ENCODE data around the gene SNN. TPM values are rescaled to one million over a fixed set of nuclear protein-coding genes. Genes with fewer than 3 reads are reported as not detected.

SNN gene
- total RNA-seq, 2 experiments from 2014 or later, result 6.2 to 7.3 TPM

DNA sequence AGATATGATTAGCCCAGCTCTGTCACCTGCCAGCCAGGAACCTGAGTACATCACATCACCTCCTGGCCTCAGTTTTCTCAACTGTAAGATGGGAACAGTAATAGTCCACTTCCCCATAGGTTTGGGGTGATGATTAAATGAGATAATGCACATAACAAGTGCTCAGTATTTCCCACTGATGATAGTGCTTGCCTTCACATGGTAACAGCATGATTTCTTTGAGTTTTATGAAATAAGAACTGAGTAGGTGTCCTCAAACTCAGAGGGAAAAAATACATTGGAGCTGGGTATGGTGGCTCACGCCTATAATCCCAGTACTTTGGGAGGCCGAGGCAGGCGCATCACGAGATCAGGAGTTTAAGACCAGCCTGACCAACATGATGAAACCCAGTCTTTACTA is 30.1 kb upstream of the SNN start:
- no peak overlapping the region for H3K27ac Mint-ChIP-seq
- no peak overlapping the region for H3K4me3 Mint-ChIP-seq
- ChIA-PET CTCF (no interaction called here), POLR2A (no interaction called here)
- H3K36me3 Mint-ChIP-seq (ENCODE audit: low read depth), result no peaks in the 10 kb centered on the region
- peaks cover 25% of the 10 kb centered on the region for H3K27me3 Mint-ChIP-seq
- no peaks in the 10 kb centered on the region for H3K9me3 Mint-ChIP-seq
- DNase-seq, result no peak
- peaks cover 10% of the 10 kb centered on the region for H3K4me1 Mint-ChIP-seq

DNA sequence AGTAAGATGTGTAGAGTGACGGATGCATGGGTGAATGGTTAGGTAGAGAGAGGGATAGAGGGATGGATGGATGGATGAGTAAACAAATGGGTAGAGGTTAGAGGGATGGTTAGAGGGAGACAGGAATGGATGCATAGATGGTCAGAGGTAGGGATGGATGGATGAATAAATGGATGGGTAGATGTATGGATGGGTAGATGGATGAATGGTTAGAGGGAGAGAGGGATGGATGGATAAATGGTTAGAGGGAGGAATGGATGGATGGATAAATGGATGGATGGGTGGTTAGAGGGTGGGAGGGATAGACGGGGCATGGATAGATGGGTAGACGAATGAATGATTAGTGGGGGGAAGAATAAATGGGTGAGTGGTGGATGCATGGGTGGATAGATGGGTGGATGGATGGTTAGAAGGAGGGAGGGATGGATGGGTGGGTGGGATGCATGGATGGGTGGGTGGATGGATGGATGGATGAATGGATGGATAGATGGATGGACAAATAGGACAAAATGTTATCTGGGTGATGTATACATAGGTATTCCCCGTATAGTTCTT is 29.2 kb upstream of the SNN start:
- H3K27me3 Mint-ChIP-seq, result peaks cover 28% of the 10 kb centered on the region
- H3K27ac Mint-ChIP-seq, result no peak overlapping the region
- no peaks in the 10 kb centered on the region for H3K36me3 Mint-ChIP-seq (ENCODE audit: low read depth)
- DNase-seq, result no peak
- H3K9me3 Mint-ChIP-seq, result no peaks in the 10 kb centered on the region
- H3K4me1 Mint-ChIP-seq, result peaks cover 5% of the 10 kb centered on the region
- H3K4me3 Mint-ChIP-seq, result no peak overlapping the region
- CTCF ChIA-PET, result interaction anchor here (0.6 to 1.9 kb wide), 3 partner anchors 17 to 251 kb away, joined by 4 to 8 read pairs (median 7); no protein-coding TSS in a partner anchor
- POLR2A ChIA-PET, result no interaction called here

DNA sequence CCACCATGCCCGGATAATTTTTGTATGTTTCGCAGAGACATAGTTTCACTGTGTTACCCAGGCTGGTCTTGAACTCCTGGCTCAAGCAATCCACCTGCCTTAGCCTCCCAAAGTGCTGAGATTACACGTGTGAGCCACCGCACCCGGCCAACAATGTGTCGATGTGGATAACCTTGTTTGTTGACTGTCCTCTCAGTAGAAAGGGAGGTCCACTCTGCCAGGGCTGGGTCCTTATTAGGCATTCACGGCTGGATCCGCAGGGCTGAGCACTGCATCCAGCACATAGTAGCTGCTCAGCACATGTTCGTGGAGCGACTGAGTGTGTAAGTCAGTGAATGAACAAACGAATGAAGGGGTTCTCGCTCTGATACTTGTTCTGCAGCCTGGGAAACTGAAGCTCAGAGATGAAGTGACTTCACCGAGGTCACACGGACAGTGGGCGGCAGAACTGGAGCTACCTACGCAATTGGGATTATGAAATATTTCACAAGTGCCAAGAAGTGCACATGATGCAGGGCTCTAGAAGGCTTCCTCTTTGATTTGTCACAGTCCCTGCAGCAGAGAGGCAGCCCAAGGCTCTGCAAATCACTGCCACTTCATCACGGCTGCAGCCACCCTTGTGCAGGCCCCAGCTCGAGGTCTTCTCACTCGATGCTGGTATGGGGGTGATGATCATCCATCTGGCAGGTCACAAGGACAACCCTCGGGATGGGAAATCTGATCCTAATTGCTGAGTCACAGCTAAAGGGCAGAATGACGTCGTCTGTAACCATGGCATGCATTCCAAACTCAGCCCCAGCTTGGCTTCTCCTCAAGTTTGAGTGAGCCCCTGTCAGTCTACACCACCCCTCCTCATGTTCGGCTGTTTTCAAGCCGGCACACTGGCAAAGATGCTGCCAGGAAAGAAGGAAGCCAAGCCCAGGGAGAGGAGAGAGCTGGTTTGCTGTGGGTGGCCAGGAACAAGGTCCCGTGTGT is 28.0 kb upstream of the SNN start:
- H3K4me3 Mint-ChIP-seq, result no peak overlapping the region
- ChIA-PET CTCF (interaction anchor here (0.6 to 2.8 kb wide), 17 partner anchors 9 to 676 kb away, joined by 3 to 24 read pairs (median 4); partner anchors contain the start of genes LITAF and TXNDC11), POLR2A (interaction anchor here (0.9 to 1.0 kb wide), 2 partner anchors 19 to 676 kb away, joined by 3 read pairs; no protein-coding TSS in a partner anchor)
- peaks cover 30% of the 10 kb centered on the region for H3K27me3 Mint-ChIP-seq
- DNase-seq, result no peak
- H3K9me3 Mint-ChIP-seq, result no peaks in the 10 kb centered on the region
- H3K27ac Mint-ChIP-seq, result no peak overlapping the region
- H3K4me1 Mint-ChIP-seq, result peaks cover 2% of the 10 kb centered on the region
- H3K36me3 Mint-ChIP-seq (ENCODE audit: low read depth), result no peaks in the 10 kb centered on the region

DNA sequence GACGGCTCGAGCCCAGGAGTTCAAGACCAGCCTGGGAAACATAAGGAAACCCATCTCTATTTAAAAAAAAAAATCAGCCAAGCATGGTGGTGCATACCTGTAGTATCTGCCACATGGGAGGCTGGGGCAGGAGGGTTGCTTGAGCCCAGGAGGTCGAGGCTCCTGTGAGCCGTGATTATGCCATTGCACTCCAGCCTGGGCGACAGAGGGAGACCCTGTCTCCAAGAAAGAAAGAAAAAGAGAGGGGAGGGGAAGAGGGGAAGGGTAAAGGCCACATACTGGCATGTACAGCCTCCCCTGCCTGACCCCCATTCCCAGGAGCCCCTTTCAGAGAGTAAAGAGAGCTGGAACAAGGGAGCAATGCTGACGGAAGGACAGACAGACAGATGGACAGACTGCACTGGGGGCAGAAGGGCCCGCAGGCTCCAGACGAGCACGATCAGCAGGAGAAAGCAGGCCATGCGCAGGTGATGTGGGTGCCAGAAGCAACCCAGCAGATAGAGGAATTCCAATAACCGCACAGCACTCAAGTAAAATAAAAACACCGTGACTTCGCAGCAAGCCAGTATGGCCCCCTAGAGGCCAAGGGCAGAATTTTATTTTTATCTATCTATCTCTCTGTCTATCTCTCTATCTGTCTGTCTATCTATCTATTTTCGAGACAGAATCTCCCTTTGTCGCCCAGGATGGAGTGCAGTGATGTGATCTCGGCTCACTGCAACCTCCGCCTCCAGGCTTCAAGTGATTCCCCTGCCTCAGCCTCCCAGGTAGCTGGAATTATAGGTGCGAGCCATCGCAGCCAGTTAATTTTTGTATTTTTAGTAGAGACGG is 27.1 kb upstream of the SNN start:
- ChIA-PET POLR2A (interaction anchor here (1.0 kb wide), 1 partner anchor 677 kb away, joined by 3 read pairs; no protein-coding TSS in a partner anchor), CTCF (interaction anchor here (0.6 to 2.8 kb wide), 17 partner anchors 19 to 678 kb away, joined by 3 to 24 read pairs (median 4); partner anchors contain the start of genes LITAF and TXNDC11)
- H3K4me3 Mint-ChIP-seq, result no peak overlapping the region
- peaks cover 25% of the 10 kb centered on the region for H3K27me3 Mint-ChIP-seq
- no peak overlapping the region for H3K27ac Mint-ChIP-seq
- DNase-seq, result peak; percentile 41
- no peaks in the 10 kb centered on the region for H3K36me3 Mint-ChIP-seq (ENCODE audit: low read depth)
- peaks cover 2% of the 10 kb centered on the region for H3K4me1 Mint-ChIP-seq
- no peaks in the 10 kb centered on the region for H3K9me3 Mint-ChIP-seq

DNA sequence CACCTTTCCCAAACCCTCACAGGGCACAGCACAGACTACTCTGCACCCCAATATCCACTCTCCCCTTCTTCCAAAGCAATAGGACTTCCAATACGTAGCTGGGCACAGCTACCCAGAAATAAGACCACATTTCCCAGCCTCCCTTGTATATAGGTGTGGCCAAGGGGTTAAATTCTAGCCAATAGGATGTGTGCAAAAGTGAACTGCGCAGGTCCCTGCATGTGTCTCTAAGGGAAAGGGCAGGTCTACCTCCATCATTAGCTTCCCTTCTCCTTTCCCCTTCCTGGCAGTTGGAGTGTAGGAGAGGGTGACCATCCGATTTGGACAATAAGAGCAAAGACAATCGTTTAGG is 25.5 kb upstream of the SNN start:
- Mint-ChIP-seq H3K27me3 (peaks cover 24% of the 10 kb centered on the region), H3K4me3 (no peak overlapping the region), H3K9me3 (no peaks in the 10 kb centered on the region), H3K4me1 (peaks cover 2% of the 10 kb centered on the region), H3K36me3 (ENCODE audit: low read depth) (no peaks in the 10 kb centered on the region), H3K27ac (no peak overlapping the region)
- no peak for DNase-seq
- ChIA-PET POLR2A (no interaction called here), CTCF (interaction anchor here (0.5 to 1.9 kb wide), 11 partner anchors 11 to 247 kb away, joined by 3 to 8 read pairs (median 3); no protein-coding TSS in a partner anchor)

DNA sequence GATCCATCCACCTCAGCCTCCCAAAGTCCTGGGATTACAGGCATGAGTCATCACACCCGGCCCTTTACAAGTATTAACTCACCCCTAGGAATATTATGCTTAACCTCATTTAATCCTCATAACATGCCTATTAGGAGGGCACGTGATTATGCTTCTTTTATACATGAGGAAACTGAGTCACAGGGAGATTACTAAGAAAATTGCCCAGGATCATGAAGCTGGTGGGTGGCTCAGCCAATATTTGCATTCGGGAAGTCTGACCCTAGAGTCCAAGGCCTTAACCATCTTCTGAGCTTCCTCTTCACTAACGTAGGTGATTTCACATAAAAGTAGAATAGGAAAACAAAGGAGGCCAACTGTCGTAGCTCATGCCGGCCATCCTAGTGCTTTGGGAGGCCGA is 19.0 kb upstream of the SNN start:
- ChIA-PET CTCF (interaction anchor here (0.9 to 1.8 kb wide), 3 partner anchors 110 to 253 kb away, joined by 3 to 10 read pairs (median 5); no protein-coding TSS in a partner anchor), POLR2A (interaction anchor here (0.7 kb wide), 1 partner anchor 12 kb away, joined by 3 read pairs; no protein-coding TSS in a partner anchor)
- Mint-ChIP-seq H3K4me1 (peaks cover 6% of the 10 kb centered on the region), H3K9me3 (no peaks in the 10 kb centered on the region), H3K27ac (no peak overlapping the region), H3K36me3 (ENCODE audit: low read depth) (no peaks in the 10 kb centered on the region), H3K27me3 (peaks cover 24% of the 10 kb centered on the region), H3K4me3 (no peak overlapping the region)
- DNase-seq, result no peak

DNA sequence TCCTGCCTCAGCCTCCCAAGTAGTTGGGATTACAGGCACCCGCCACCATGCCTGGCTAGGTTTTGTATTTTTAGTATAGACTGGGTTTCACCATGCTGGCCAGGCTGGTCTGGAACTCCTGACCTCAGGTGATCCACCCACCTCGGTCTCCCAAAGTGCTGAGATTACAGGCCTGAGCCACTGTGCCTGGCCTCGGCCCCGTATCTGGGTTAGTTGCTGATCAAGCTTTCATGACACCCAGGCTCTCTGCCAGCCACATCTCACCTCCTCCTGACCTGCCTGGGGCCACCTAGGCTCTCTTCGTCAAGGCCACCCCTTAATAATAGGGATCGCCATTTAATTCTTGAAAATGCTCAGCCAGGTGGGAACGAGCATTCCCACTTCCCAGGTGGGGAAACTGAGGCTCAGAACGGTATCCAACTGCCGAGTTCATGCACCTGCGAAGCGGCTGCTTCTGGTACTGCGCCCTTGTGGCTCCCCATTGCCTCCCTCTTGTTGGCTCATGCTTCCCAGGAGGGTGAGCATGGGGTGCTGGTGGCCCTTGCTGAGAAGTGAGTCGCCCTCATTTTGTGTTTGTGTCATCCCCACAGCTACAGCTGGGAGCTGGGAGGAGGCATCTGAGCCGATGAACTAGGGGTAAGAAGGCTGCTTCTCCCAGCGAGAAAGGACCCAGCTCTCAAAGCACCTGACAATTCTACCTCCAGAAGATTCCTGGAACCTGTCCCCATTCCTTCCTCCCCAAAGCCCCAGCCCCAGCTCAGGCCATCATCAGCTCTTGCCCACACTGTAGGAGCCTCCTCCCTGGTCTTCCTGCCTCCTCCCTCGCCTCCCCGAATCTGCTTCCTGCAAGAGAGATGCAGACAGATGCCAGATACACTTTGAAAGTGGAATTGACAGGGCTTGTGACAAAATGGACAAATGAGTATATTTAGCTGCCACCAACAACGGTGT is 17.3 kb upstream of the SNN start:
- Mint-ChIP-seq H3K27ac (no peak overlapping the region), H3K27me3 (peaks cover 26% of the 10 kb centered on the region), H3K9me3 (no peaks in the 10 kb centered on the region), H3K4me3 (no peak overlapping the region), H3K4me1 (peaks cover 13% of the 10 kb centered on the region), H3K36me3 (ENCODE audit: low read depth) (no peaks in the 10 kb centered on the region)
- CTCF ChIA-PET, result interaction anchor here (1.3 to 2.7 kb wide), 3 partner anchors 11 to 243 kb away, joined by 3 to 10 read pairs (median 4); no protein-coding TSS in a partner anchor
- POLR2A ChIA-PET, result no interaction called here
- DNase-seq, result no peak

DNA sequence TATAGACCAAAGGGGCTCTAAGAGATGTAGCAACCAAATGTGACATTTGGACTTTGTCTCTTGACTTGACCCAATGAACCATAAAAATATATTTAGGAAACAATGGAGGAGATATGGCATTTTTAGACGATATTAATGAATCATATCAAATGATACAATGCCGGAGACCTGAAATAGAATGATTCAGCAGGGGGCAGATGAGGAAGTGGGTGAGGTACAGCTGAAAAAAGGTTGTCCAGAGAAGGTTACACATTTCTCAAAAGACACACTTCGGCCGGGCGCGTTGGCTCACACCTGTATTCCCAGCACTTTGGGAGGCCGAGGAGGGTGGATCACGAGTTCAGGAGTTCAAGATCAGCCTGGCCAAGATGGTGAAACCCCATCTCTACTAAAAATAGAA is 16.5 kb upstream of the SNN start:
- Mint-ChIP-seq H3K9me3 (no peaks in the 10 kb centered on the region), H3K27ac (no peak overlapping the region)

DNA sequence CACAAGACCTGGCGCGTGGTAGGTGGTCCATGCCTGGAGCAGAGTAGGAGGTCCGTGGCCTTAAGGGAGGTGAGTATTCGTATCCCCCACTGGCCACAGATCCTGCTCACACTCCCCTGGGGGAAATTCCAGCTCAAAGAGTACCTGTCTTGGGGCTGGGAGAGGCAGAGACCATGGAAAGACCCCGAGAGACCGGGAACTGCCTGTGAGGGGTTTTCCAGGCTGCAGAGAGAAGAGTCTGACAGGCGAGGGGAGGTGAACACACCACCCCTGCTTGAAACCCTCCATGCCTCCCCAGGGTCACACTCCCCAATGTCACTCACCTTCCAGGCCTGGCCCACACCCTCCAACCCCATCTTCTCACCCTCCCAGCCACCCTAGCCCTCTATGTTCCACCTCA is 12.6 kb upstream of the SNN start:
- CTCF ChIA-PET, result interaction anchor here (0.9 to 2.0 kb wide), 3 partner anchors 9 to 124 kb away, joined by 3 to 7 read pairs (median 4); no protein-coding TSS in a partner anchor
- POLR2A ChIA-PET, result interaction anchor here (0.7 to 0.8 kb wide), 3 partner anchors 9 to 37 kb away, joined by 3 read pairs; no protein-coding TSS in a partner anchor
- H3K36me3 Mint-ChIP-seq (ENCODE audit: low read depth), result no peaks in the 10 kb centered on the region
- no peak for DNase-seq
- H3K4me1 Mint-ChIP-seq, result peaks cover 13% of the 10 kb centered on the region
- peaks cover 24% of the 10 kb centered on the region for H3K27me3 Mint-ChIP-seq
- no peak overlapping the region for H3K4me3 Mint-ChIP-seq
- no peak overlapping the region for H3K27ac Mint-ChIP-seq
- no peaks in the 10 kb centered on the region for H3K9me3 Mint-ChIP-seq

More for the DNA sequence above, 16.5 kb upstream of the SNN start:
- H3K4me1 Mint-ChIP-seq, result peaks cover 13% of the 10 kb centered on the region
- no peaks in the 10 kb centered on the region for H3K36me3 Mint-ChIP-seq (ENCODE audit: low read depth)
- POLR2A ChIA-PET, result no interaction called here
- CTCF ChIA-PET, result interaction anchor here (0.7 to 2.7 kb wide), 4 partner anchors 12 to 244 kb away, joined by 3 to 10 read pairs (median 4); no protein-coding TSS in a partner anchor
- DNase-seq, result no peak
- peaks cover 26% of the 10 kb centered on the region for H3K27me3 Mint-ChIP-seq
- H3K4me3 Mint-ChIP-seq, result no peak overlapping the region

DNA sequence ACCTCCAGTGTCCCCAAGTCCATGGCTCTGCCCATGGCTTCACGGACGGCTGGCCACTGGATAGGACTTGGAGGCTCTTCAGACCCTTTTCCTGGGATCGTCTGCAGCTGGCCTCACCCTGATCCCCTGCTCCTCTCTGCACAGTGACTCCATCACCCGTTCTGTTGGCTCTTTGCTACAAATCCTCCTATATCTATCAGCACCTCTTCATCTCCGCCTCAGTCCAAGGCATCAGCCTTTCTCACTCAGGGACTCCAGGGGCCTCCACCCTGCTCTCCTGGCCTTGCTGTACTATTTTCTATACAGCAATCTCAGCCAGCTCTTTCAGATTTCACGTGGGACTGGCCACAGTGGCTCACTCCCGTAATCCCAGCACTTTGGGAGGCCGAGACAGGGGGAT is 10.7 kb upstream of the SNN start:
- H3K9me3 Mint-ChIP-seq, result no peaks in the 10 kb centered on the region
- H3K27ac Mint-ChIP-seq, result no peak overlapping the region
- peaks cover 13% of the 10 kb centered on the region for H3K4me1 Mint-ChIP-seq
- DNase-seq, result no peak
- no peaks in the 10 kb centered on the region for H3K36me3 Mint-ChIP-seq (ENCODE audit: low read depth)
- no peak overlapping the region for H3K4me3 Mint-ChIP-seq
- POLR2A ChIA-PET, result no interaction called here
- H3K27me3 Mint-ChIP-seq, result peaks cover 19% of the 10 kb centered on the region
- CTCF ChIA-PET, result no interaction called here

DNA sequence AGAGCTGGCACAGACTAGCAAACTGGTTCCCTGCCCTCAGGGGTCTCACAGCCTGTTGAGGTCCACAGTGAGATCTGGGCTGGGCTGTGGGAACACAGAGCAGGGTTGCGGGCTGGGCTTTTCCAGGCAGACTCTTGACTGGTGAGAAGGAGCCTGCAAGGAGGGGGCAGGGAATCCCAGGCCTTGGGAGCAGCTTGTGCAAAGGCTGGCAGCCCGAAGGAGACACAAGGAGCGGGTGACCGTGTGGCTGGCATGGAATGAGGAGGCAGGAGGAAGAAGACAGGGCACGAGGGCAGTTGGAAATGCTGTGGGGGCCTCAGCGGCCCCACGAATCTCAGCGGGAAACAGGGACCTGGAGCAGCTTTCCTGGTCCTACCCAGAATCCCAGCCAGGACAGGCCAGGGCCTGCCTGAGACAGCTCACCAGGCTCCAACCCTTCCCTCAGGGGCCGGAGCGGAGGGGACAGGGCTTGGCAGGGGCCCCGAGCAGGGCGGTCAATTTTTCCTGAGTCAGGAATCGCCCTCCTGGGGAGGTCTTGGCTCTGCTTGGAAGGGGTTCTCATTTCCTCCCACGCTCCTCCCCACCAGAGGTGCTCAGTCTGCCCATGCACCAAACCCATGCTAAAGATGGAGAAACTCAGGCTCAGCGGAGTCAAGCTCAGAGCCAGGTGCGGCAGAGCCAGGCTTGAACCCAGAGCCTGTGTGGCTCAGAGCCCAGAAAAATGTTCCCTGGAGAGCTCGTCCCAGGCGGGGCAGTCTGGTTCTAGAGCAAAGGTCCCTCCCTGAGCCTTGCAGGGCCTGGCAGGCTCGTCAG is 9.2 kb upstream of the SNN start:
- H3K4me3 Mint-ChIP-seq, result no peak overlapping the region
- CTCF ChIA-PET, result interaction anchor here (0.6 to 1.5 kb wide), 3 partner anchors 55 to 252 kb away, joined by 3 to 4 read pairs (median 3); no protein-coding TSS in a partner anchor
- H3K36me3 Mint-ChIP-seq (ENCODE audit: low read depth), result no peaks in the 10 kb centered on the region

More for the DNA sequence above, 9.2 kb upstream of the SNN start:
- H3K27ac Mint-ChIP-seq, result no peak overlapping the region
- peaks cover 11% of the 10 kb centered on the region for H3K4me1 Mint-ChIP-seq
- H3K9me3 Mint-ChIP-seq, result no peaks in the 10 kb centered on the region
- peaks cover 15% of the 10 kb centered on the region for H3K27me3 Mint-ChIP-seq
- DNase-seq, result no peak
- POLR2A ChIA-PET, result interaction anchor here (0.8 kb wide), 1 partner anchor 582 kb away, joined by 3 read pairs; no protein-coding TSS in a partner anchor

Measured in activated CD4-positive, alpha-beta memory T cell treated with anti-CD3 and anti-CD28 coated beads, Interleukin-2, amount 10 ng/mL, durations not matched to agents 7 days and 5 days (primary cell).